Stimulated activated naive B cell treated with anti-CD40 and anti-IgM and Interleukin-4, amounts not matched to agents 10 μg/mL and 1 μg/mL and 100 μg/mL, for 72 hours (primary cell): ENCODE measurements around the gene SCLY.
"Not testable (repeated sequence)": the region's sequence is repeated elsewhere in the genome, so short reads cannot be mapped to it uniquely, and the experiment has no call there.

Source experiments
- ATAC-seq, 2 donors: fragments of 150-1000 bp; cut with Tn5 transposase; replicated peaks; 2 replicates each; pipeline ENCODE4 v1.10.0; 2021; ENCODE audit warnings: moderate library complexity in 1 of 2
- DNase-seq: peaks from one replicate; pipeline ENCODE4 v3.0.0; 2021
- H3K27ac Mint-ChIP-seq: one replicate; pipeline ENCODE4 v1.8.0; 2022; ENCODE audit warnings: mild to moderate bottlenecking, mixed read lengths
- H3K27me3 Mint-ChIP-seq, 2 donors: one replicate each; pipeline ENCODE4 v1.8.0; 2022; ENCODE audit warnings: mixed read lengths in 2 of 2
- H3K36me3 Mint-ChIP-seq, 2 donors: one replicate each; pipeline ENCODE4 v1.8.0; 2022; ENCODE audit warnings: mixed read lengths in 2 of 2, mild to moderate bottlenecking in 1 of 2
- H3K4me1 Mint-ChIP-seq, 2 donors: one replicate each; pipeline ENCODE4 v1.8.0; 2022; ENCODE audit warnings: mixed read lengths in 2 of 2, mild to moderate bottlenecking in 1 of 2
- H3K4me3 Mint-ChIP-seq, 2 donors: one replicate each; pipeline ENCODE4 v1.8.0; 2022; ENCODE audit warnings: mild to moderate bottlenecking in 2 of 2, mixed read lengths in 2 of 2, moderate library complexity in 1 of 2
- H3K9me3 Mint-ChIP-seq, 2 donors: one replicate each; pipeline ENCODE4 v1.8.0; 2022; ENCODE audit warnings: mixed read lengths in 2 of 2, mild to moderate bottlenecking in 1 of 2

Gene SCLY

GRCh38 chr2:238053191-238053776, 7.5 kb upstream of the SCLY start:
- DNase-seq: no peak
- Mint-ChIP-seq H3K36me3 (peaks cover 1 to 18% of the 10 kb centered on the region in 2 donors), H3K4me1 (peaks cover 4 to 7% of the 10 kb centered on the region in 2 donors), H3K27ac (no peak overlapping the region), H3K4me3 (no peak overlapping the region), H3K27me3 (peaks cover 14 to 15% of the 10 kb centered on the region in 2 donors), H3K9me3 (peaks cover 6 to 13% of the 10 kb centered on the region in 2 donors)
- no peak for ATAC-seq

GRCh38 chr2:238055841-238056240, 5.0 kb upstream of the SCLY start:
- peaks cover 14 to 15% of the 10 kb centered on the region in 2 donors for H3K27me3 Mint-ChIP-seq
- H3K27ac Mint-ChIP-seq: no peak overlapping the region
- no peak overlapping the region for H3K4me3 Mint-ChIP-seq
- H3K4me1 Mint-ChIP-seq: peaks cover 13 to 18% of the 10 kb centered on the region in 2 donors
- peaks cover 6 to 24% of the 10 kb centered on the region in 2 donors for H3K36me3 Mint-ChIP-seq
- peaks cover 3 to 4% of the 10 kb centered on the region in 2 donors for H3K9me3 Mint-ChIP-seq
- no peak for DNase-seq
- ATAC-seq: no peak

GRCh38 chr2:238057696-238058575, 2.9 kb upstream of the SCLY start:
- Mint-ChIP-seq H3K36me3 (peaks cover 10 to 18% of the 10 kb centered on the region in 2 donors), H3K4me3 (peak overlapping the region in 1 of 2 donors; percentile 35), H3K4me1 (peaks cover 22 to 35% of the 10 kb centered on the region in 2 donors), H3K27me3 (peaks cover 14 to 15% of the 10 kb centered on the region in 2 donors)
- DNase-seq, H3K27ac Mint-ChIP-seq, ATAC-seq, H3K9me3 Mint-ChIP-seq: not testable (repeated sequence)

- H3K27me3 Mint-ChIP-seq: peaks cover 9 to 11% of the 10 kb centered on the region in 2 donors
- no peak overlapping the region for H3K27ac Mint-ChIP-seq
- peaks cover 3 to 4% of the 10 kb centered on the region in 2 donors for H3K9me3 Mint-ChIP-seq
- H3K36me3 Mint-ChIP-seq: peaks cover 10 to 23% of the 10 kb centered on the region in 2 donors
- DNase-seq (no peak), ATAC-seq (no peak)
- peaks cover 25 to 42% of the 10 kb centered on the region in 2 donors for H3K4me1 Mint-ChIP-seq
- H3K4me3 Mint-ChIP-seq: peak overlapping the region; percentile 86 to 91
Observed at GRCh38 chr2:238059505-238059904, 1.3 kb upstream of the SCLY start.

- Mint-ChIP-seq H3K27ac (peak overlapping the region; percentile 97), H3K27me3 (peaks cover 9 to 11% of the 10 kb centered on the region in 2 donors), H3K9me3 (peaks cover 3 to 4% of the 10 kb centered on the region in 2 donors), H3K4me1 (peaks cover 25 to 42% of the 10 kb centered on the region in 2 donors), H3K36me3 (peaks cover 11 to 26% of the 10 kb centered on the region in 2 donors), H3K4me3 (peak overlapping the region; percentile 86 to 91)
- DNase-seq (no peak), ATAC-seq (no peak)
Observed at GRCh38 chr2:238060096-238060541, 682 bp upstream of the SCLY start.

- Mint-ChIP-seq H3K27ac (peak overlapping the region; percentile 97), H3K27me3 (peaks cover 7 to 11% of the 10 kb centered on the region in 2 donors), H3K36me3 (peaks cover 22 to 38% of the 10 kb centered on the region in 2 donors), H3K4me3 (peak overlapping the region; percentile 86 to 91), H3K4me1 (peaks cover 26 to 42% of the 10 kb centered on the region in 2 donors), H3K9me3 (peaks cover under 1 to 5% of the 10 kb centered on the region in 2 donors)
- ATAC-seq (peak; percentile 19 to 20), DNase-seq (no peak)
Observed at GRCh38 chr2:238061315-238062202, 758 bp downstream of the SCLY start.

- H3K27ac Mint-ChIP-seq: no peak overlapping the region
- ATAC-seq: no peak
- no peak for DNase-seq
- H3K4me3 Mint-ChIP-seq: peak overlapping the region in 1 of 2 donors; percentile 53
- H3K9me3 Mint-ChIP-seq: peaks cover 4 to 8% of the 10 kb centered on the region in 2 donors
- peaks cover 38 to 49% of the 10 kb centered on the region in 2 donors for H3K36me3 Mint-ChIP-seq
- H3K4me1 Mint-ChIP-seq: peaks cover 25 to 35% of the 10 kb centered on the region in 2 donors
- no peaks in the 10 kb centered on the region for H3K27me3 Mint-ChIP-seq
Observed at GRCh38 chr2:238063414-238064189, 2.8 kb downstream of the SCLY start.

- no peak for ATAC-seq
- Mint-ChIP-seq H3K4me1 (peaks cover 23 to 39% of the 10 kb centered on the region in 2 donors), H3K27me3 (no peaks in the 10 kb centered on the region), H3K9me3 (peaks cover 4 to 8% of the 10 kb centered on the region in 2 donors), H3K4me3 (no peak overlapping the region), H3K27ac (no peak overlapping the region), H3K36me3 (peaks cover 39 to 47% of the 10 kb centered on the region in 2 donors)
- DNase-seq: no peak
Observed at GRCh38 chr2:238064376-238064775, 3.6 kb downstream of the SCLY start.

GRCh38 chr2:238065071-238065846, 4.5 kb downstream of the SCLY start:
- no peaks in the 10 kb centered on the region for H3K27me3 Mint-ChIP-seq
- ATAC-seq (no peak), DNase-seq (no peak)
- H3K4me3 Mint-ChIP-seq: no peak overlapping the region
- peaks cover 20 to 36% of the 10 kb centered on the region in 2 donors for H3K4me1 Mint-ChIP-seq
- H3K36me3 Mint-ChIP-seq: peaks cover 43 to 49% of the 10 kb centered on the region in 2 donors
- peaks cover 4 to 8% of the 10 kb centered on the region in 2 donors for H3K9me3 Mint-ChIP-seq
- no peak overlapping the region for H3K27ac Mint-ChIP-seq

- peaks cover 43 to 49% of the 10 kb centered on the region in 2 donors for H3K36me3 Mint-ChIP-seq
- peaks cover 4 to 8% of the 10 kb centered on the region in 2 donors for H3K9me3 Mint-ChIP-seq
Observed at GRCh38 chr2:238066218-238066617, 5.4 kb downstream of the SCLY start.

GRCh38 chr2:238066718-238067117, 5.9 kb downstream of the SCLY start:
- Mint-ChIP-seq H3K36me3 (peaks cover 43 to 52% of the 10 kb centered on the region in 2 donors), H3K4me1 (peaks cover 18 to 27% of the 10 kb centered on the region in 2 donors)
- not testable (repeated sequence) for H3K27ac Mint-ChIP-seq, H3K27me3 Mint-ChIP-seq, H3K4me3 Mint-ChIP-seq, DNase-seq, ATAC-seq, H3K9me3 Mint-ChIP-seq

More at GRCh38 chr2:238066218-238066617, 5.4 kb downstream of the SCLY start:
- Mint-ChIP-seq H3K27ac (no peak overlapping the region), H3K27me3 (no peaks in the 10 kb centered on the region), H3K4me1 (peaks cover 20 to 32% of the 10 kb centered on the region in 2 donors), H3K4me3 (no peak overlapping the region)
- ATAC-seq (no peak), DNase-seq (no peak)

- peaks cover 7 to 8% of the 10 kb centered on the region in 2 donors for H3K9me3 Mint-ChIP-seq
- H3K27ac Mint-ChIP-seq: no peak overlapping the region
- peaks cover 53 to 63% of the 10 kb centered on the region in 2 donors for H3K36me3 Mint-ChIP-seq
- ATAC-seq: no peak
- H3K27me3 Mint-ChIP-seq: no peaks in the 10 kb centered on the region
- DNase-seq: no peak
- H3K4me3 Mint-ChIP-seq: no peak overlapping the region
- H3K4me1 Mint-ChIP-seq: peaks cover 13 to 17% of the 10 kb centered on the region in 2 donors
Observed at GRCh38 chr2:238067939-238068338, 7.1 kb downstream of the SCLY start.
